NK-92 (cell line): Measurements from ENCODE around the gene AKT1S1.

Source experiments
- DNase-seq: peaks from one replicate; lab custom pipeline; 2025; ENCODE audit not compliant: unreplicated experiment; lab: John Stamatoyannopoulos, UW

Gene AKT1S1

DNA sequence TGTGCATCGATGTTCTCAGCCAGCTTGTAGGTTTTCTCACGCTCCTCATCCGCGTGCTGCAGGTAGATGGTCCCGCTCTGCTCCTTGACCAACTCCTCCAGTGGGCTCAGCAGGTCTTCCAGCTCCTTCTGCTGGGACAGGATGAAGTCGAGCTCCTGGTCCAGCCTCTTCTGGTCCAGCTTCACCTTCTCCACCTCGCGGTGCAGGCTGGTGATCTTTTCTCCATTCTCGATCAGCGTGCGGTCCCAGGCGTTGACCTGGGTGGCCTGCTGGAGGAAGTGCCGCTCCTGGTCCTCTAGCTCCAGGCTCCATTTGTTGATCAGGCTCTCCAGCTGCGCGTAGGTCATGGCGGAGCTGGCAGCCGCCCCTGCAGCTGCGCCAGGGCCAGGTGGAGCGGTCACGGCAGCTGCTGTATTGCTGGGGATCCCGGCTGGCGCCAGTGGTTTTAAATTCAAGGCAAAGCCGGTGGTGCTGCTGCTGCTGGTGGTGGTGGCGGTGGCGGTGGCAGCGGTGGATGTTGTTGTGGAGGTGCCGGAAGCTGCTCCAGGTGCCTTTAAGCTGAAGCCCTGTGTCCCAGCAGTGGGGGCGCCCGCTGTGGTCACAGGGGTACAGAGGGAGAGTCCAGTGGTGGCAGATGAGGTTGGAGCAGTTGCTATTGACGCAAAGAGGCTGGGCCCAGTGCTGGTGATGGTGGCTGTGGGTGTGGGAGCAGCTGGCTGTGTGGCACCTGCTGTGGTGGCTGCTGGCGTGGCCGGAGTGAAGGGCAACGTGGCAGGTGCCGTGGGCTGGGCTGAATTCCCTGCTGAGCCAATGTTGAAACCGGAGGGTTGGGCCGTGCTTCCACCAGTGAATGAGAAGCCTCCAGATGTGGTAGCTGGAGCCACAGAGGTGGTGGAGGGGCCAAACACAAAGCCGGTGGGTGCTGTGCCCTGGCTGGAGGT is 31.6 kb upstream of the AKT1S1 start:
- DNase-seq: no peak

DNA sequence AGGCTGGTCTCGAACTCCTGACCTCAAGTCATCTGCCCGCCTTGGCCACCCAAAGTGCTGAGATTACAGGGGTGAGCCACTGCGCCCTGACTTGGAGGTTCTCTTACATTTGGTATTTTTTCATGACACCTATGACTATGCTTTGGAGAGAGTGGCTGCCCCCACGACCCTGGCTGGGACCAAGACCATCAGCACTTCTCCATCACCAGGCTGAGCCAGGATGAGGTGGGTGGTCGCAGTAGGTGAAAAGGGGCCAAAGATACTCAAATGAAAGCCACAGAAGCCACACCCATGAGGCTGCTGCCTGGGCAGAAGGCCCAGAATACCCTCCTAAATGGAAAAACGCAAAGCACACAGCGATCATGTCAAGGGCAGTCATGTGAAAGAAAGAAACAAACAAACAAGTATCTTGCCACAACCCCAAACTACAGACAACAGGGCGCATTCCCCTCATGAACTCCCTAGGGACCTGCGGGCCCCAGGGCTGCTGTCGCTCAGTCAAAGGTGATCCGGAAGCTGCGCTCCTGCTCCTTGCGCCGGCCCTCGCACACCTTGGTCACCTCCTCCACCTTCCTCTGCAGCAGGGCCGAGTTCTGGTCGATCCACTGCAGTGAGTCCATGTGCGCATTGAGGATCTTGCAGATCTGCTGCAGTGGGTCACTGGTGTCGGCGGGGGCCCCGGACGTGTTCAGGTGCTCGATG is 30.7 kb upstream of the AKT1S1 start:
- no peak for DNase-seq

DNA sequence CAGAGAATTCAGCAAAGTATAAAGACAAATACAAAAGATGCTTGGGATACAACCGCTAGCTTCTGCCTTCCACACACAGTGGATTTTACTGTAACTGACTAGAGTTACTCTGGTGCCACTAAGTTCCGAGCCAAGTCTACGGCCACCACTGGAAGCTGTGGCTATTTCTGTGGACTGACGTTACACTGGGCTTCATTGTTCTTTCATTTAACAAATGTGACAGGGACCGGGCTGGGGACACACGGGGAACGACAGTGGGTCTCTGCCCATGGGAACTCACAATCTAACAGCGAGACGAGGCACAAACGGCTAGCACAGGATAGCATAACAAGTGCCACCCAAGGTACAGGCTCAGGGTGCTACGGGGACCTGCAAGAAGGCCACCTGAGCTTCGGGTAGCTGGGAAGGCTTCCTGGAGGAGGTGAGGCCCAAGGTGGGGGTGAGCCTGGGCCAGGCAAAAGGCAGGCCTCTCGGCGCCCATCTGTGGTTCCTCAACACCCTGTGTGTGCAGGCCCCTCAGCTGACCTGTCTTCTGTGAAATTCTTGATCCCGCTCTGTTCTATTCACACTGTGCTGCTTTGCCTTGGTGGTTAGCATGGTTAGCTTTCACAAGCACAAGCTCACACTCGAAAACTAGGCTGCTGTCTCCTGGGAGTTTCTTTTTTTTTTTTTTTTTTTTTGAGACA is 29.9 kb upstream of the AKT1S1 start:
- no peak for DNase-seq

DNA sequence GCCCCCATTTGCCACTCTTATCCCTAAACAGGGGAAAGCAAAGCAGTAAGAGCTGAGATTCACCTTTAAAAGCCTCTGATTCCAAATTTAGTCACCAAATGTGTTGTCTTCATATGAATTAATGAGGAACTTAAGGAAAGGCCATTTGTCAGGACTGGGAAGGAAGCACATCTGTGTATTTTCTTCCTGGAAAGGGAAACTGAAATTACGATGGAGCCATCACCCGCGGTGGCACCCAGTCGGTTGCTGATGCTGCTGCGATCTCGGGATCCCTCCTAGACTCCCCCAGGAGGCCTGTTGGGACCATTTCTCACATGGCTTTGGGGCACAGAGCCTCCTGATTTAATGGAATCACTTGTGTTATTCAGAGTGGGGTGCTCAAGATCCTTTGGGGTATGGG is 27.0 kb upstream of the AKT1S1 start:
- DNase-seq: no peak

DNA sequence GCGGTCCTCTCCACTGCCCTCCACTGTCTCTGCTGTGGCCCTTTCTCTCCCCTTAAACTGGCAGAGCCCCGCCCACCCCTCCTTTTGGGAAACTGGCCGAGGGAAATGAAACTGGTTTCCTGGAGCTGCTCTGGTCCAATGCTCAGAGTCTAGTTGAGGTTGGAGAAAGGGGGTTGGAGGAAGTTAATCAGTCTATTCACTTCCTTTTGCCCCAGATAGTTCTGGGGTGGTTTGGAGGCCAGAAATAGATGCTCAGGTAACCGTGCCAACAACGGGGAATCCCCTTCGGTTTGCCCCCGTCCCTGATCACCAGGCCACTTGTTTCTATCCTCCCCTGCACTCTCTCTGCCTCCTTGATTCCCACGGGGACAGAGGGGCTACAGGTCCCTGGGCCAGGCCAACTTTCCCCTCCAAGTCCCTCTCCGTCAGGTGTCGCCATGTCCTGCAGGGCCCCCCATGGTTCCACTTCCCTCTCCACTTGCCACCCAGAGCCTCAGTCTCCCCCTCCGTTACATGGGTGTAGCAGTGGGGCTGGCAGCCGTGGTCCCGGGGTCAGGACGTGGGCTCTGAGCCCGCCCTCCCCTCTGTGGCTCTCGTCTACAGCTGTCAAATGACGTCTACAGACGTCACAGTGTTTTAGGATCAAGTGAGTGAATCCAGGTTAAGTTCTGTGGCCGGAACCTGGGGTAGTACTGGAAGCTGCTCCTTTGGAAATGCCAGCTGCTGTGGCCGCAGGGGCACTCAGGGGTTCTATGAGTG is 19.9 kb upstream of the AKT1S1 start, which contains the start of gene IL4I1:
Gene IL4I1 (minus strand): TSS at position 25 of the 759 bp plus-strand sequence. CDS start 727 bp downstream, outside the sequence.
- DNase-seq: no peak

DNA sequence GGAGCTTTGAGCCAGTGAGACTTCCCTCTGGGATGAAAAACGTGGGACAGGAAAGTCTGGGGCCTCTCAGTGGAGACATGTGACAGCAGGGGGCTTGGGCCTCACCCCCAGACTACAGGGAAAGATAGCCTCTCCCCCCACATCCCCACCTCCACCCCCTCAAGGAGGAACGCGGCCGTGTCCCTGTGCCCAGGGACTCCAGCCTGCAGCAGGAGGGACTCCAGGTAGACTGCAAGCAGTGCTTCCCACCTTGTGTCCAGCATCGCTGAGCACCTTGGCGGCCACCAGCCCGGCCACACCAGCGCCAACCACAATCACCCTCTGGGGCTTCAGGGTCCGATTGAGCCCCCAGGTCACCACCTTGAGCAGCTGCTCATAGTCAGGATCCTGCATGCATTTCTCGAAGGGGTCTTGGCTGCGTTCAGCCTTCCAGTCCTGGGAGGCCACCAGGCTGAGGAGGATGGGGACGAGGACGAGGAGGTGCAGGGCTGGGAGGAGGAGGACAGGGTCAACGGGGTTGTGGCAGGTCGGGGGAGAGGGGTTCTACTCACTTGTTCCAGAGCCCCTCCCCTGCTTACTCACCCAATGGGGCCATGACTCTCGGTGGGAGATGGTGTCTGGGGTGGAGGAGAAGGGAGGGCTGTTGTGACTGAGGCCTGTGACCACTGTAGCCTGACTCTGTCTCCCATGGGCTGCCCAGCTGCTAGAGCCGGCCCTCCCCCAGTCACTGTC is 18.6 kb upstream of the AKT1S1 start:
- no peak for DNase-seq

DNA sequence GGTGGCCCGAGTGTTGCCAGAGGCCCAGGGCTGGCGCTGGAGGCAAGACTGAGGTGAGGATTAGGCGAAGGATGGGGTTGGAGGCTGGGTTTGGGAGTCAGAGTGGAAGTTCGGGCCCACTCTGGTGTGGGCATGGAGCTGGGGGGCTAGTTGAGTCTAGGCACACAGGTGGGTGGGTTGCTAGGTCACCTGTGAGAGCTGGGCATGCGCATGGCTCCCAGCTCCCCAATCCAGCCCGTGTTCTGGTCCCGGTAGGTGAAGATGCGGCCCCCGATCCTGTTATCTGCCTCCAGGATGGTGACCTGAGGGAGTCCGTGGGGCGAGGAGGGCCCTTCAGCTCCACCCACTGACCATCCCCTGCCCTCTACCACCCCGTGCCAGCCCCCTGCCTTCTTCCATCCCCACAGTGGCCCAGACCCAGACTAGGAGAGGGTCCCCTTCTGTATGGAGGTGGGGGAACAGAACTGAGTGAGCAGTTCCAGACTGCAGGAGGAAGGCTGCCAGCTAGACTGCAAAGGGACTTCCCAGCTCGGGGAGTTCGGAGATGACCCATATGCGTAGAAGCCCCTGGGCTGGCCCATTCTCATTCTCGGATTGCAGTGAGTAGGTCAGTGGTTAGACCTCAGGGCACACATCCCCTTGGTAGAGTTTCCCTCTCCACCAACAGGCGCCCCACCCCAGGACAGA is 17.9 kb upstream of the AKT1S1 start:
- DNase-seq: no peak

DNA sequence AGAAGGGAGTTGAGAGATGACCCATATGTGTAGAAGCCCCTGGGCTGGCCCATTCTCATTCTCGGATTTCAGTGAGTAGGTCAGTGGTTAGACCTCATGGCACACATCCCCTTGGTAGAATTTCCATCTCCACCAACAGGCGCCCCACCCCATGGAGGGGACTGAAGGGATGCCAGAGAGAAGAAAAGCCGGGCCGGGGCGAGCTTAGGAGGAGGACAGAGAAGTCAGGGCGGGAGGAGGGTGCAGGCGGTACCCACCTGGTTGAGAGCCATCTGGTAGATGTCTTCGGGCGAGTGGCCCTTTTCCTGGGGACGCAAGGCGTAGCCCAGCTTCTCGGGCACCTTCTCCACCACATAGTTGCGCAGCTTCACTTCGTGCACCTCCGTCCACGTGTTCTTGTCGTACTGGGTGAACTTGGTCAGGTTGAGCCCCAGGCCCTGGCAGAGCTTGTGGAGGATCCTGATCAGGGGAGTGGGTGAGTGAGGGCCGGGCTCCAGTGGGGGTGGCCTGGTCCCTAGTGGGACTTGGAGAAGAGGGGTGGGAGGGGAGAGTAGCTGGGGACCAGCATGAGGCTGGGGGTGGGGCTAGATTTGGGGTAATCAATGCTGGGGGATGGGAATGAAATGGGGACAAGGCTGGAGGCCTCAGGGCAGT is 17.0 kb upstream of the AKT1S1 start:
- DNase-seq: no peak

DNA sequence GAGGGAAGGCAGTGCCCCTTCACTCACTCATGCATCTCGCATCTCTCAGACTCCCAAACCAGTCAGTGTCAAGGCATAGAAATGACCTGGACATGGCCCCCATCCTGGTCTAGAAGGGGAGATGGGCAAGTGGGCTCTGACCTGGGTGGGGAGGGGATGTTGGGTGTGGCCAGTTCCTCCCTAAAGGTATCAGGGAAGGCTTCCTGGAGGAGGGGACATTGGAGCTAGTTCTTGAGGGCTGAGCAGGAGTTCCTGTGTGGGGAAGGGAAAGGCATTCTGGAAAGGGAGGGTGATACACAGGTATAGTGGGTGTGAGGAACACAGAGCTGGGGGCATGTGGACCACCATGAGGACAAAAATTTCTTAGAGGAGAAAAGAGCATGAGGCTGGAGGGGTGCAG is 15.6 kb upstream of the AKT1S1 start:
- DNase-seq: no peak

DNA sequence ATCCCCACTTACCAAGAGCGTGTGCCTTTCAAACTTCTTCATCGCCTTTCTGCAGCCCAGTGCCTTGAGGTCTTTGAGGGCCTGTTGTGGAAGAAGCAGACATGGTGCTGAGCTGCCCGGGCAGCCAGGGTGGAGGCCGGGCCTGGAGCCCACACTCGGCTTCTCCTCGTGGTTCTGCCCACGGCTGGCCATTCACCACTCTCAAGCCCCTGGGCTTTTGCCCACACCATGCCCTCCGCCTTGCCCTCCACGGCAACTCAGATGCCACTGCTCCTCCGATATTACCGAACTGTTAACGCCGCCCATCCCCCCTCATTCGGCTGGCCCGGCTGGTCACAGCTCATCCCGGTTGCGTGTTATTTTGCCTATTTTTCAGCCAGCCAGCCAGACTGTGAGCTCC is 14.2 kb upstream of the AKT1S1 start:
- no peak for DNase-seq

DNA sequence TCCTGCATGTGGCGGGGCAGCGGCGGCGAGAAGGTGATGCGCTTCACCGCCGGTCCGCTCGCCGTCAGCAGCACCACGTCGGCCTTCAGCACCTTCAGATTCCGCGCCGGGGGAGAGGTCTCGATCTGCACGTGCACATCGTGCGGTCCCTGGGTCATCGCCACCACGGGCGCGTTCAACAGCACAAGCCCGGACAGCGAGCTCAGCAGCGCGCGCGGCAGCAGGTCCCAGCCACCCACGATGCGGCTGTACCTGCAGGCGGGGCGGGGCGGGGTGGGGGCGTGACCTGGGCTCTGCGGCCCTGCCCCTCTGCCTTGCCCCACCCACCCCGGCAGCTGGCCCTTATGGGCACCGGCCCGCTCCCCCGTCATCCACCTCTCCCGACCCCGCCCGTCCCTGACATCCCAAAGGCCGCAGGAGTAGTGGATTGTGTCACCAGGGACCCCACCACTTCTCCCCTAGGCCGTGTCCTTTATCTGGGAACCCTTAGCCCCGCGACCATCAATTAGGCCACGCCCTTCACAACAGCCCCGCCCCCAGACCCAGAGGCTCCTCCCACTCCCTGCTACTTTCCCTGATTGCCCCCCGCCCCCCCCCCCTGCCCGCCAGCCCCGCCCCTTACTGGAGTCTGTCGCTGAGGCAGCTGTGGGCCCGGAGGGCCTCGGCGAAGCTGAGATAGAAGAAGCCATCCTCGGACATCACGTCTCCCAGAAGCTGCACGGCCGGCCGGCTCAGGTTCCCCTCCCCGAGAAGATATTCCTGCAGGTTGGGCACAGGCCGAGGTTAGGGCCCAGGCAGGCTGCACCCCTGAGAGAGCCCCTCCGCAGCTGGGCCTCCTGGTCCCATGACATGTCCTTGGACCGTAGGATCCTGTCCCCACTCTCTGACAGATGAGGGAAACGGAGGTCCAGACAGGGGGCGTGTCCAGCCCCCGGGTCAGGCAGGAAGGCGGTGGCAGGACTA is 13.5 kb upstream of the AKT1S1 start:
- no peak for DNase-seq

DNA sequence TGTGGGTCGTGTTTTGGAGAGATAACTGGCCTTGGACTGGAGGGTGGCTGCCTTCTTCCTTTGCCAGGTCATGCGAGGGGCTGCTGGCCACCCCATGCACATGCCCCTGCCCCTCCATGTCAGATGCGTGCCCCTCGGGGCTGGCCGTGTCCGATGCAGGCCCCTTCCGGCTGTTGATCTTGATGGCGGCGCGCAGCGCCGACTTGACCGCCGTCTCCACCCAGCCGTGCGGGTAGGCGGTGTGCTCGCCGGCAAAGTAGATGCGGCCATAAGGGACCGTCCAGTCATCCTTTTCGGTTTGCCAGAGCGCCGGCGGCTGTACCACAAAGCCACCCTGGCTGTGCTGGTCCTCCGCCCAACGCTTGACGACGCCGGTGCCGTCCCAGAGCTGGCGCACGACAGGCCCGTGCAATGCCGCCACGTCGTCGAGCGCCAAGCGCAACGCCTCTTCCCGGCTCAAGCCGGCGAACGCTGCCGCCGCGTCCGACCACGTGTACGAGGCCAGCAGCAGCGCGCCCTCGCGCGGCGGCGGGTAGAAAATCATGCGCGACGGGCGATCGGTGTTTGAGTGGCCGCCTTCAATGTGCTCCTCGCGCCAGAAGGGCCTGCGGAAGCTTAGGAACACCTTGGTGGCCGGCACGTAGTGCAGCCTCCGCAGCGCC is 12.7 kb upstream of the AKT1S1 start:
- no peak for DNase-seq

DNA sequence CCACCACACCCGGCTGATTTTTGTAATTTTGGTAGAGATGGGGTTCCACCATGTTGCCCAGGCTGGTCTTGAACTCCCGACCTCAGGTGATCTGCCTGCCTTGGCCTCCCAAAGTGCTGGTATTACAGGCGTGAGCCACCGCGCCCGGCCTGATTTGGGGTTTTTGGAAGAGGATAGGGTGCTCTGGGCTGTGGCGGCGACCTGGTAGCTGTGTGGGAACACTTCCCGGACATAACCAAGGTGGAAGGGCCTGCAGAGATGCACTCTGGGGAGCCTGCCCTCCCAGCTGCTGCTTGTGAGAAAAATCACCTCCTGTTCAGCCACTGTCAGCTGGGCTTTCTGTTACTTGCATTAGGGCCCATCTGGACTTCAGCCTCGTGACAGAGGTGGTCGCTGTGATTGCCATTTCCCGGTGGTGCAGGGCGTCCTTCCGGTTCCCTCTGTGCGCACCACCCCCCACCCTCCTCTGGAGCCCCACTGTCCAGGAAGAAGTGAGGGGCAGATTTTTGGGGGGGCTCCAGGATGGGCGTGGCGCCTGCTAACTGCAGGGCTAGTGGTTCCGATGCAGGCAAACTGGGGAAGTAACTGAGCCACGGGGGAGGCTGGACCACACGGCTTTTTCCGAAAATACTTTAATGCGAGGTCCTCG is 12.0 kb upstream of the AKT1S1 start:
- no peak for DNase-seq

DNA sequence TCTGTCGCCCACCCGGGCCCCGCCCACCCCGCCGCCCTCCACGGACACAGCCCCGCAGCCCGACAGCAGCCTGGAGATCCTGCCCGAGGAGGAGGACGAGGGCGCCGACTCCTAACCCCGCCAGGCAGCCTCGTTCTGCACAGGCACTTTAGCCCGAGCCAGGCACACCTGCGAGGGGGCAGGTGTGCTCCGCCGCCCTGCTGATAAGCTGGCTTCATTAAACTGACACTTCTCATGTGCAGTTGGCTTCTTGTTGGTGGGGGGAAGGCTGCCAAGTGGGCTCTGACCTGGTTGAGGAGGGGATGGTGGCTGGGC is 11.3 kb upstream of the AKT1S1 start:
- DNase-seq: no peak

DNA sequence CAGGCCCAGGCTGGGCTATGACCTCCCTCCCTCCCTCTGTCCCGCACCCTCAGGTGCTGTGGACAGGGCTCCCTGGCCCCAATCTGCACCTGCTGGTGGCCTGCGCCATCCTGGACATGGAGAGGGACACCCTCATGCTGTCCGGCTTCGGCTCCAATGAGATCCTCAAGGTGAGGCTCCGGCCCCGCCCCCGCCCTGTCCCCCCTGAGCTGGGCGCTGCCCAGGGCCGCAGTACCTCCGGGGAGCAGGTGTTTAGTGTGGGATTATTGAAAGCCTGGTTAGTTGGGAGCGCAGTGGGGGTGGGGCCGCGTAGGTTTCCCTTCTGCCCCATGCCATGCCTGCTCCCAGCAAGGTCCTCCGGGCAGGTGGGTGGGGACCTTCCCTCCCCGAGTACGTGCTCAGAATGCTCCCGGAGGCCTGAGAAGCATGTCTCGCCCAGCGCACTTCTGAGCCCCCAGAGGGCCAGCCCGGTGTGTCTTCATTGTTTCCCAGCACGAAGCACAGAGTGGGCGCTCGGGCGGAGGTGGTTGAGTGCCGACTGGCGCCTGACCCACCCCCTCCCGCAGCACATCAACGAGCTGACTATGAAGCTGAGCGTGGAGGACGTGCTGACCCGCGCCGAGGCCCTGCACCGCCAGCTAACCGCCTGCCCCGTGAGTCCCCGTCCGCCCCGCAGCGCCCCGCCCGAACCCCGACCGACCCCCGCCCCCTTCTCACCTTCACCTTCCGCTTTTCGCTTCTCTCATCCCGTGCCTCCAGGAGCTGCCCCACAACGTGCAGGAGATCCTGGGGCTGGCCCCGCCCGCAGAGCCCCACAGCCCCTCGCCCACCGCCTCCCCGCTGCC is 10.7 kb upstream of the AKT1S1 start:
- DNase-seq: no peak

DNA sequence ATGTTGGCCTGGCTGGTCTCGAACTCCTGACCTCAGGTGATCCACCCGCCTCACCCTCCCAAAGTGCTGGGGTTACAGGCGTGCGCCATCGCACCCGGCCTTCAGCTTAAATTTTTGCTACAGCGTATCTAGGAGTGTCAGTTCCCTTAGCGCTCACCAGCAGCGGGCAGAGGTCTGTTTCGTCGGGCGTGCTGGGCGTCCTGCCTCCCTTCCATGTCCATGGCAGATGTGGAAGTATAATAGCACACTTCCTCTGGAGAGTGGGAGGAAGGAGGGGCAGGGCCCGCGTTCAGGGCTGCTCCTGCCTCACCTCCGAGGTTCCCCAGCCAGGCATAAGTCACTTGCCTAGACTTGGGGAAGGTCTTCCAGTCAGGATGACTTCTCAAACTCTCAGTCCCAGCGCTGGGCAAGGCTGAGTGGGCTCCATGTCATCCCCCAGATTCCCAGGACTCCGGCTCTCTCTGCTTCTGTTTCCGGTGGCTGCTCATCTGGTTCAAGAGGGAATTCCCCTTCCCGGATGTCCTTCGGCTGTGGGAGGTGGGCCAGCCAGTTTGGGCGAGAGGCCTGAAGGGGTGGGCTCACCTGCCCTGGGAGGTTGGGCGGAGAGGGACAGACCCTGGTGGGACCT is 10.0 kb upstream of the AKT1S1 start:
- DNase-seq: no peak
